ENCODE measurements around the gene CPT2.
"Not testable (repeated sequence)": the region's sequence is repeated elsewhere in the genome, so short reads cannot be mapped to it uniquely, and the experiment has no call there.

Gene CPT2

GRCh38 chr1:53182111-53182593 lies 14.5 kb upstream of the CPT2 start:
- TF ChIP-seq CTCF (IDR thresholded peaks at IDR 0.05; ENCODE audit: extremely low read depth, missing control alignments): peak; percentile 77
- peak; percentile 82 for DNase-seq (ENCODE audit: low spot score)

DNA sequence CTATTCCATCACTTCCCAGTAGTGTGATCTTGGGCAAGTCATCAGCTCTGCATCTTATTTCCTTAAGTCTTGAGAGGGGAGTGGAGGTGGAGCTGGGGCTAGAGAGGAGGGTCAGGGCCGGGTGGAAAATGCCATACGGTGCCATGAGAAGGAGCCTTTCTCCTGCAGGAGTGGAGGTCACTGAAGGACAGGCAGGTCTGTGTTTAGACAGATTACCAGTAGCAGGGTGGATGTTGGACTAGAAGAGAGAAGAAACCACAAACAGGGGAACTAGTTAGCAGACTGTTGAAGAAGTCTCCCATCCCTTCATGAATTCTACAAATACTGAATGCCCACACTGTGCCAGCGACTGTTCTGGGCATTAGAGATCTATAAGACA lies 13.9 kb upstream of the CPT2 start:
- no peak for TF ChIP-seq CTCF (IDR thresholded peaks at IDR 0.05; ENCODE audit: extremely low read depth, missing control alignments)
- DNase-seq (ENCODE audit: low spot score): no peak

- DNase-seq (ENCODE audit: low spot score): no peak
- TF ChIP-seq CTCF (IDR thresholded peaks at IDR 0.05; ENCODE audit: extremely low read depth, missing control alignments): no peak
Measured at GRCh38 chr1:53183095-53183990, 13.3 kb upstream of the CPT2 start.

DNA sequence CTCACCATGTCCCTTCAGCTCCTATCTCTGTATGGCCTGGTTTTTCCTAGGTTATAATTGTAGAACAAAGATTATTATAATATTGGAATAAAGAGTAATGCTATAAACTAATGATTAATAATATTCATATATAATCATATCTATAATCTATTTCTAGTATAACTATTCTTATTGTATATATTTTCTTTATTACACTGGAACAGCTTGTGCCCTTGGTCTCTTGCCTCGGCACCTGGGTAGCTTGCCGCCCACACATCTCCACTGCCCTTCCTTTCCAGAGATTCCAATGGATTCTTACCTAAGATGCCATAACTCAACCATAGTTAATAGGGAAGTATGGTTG lies 10.7 kb upstream of the CPT2 start:
- not testable (repeated sequence) for DNase-seq (ENCODE audit: low spot score)

- DNase-seq (ENCODE audit: low spot score): no peak
- no peak for TF ChIP-seq CTCF (IDR thresholded peaks at IDR 0.05; ENCODE audit: extremely low read depth, missing control alignments)
Measured at GRCh38 chr1:53186533-53186932, 10.1 kb upstream of the CPT2 start.

DNA sequence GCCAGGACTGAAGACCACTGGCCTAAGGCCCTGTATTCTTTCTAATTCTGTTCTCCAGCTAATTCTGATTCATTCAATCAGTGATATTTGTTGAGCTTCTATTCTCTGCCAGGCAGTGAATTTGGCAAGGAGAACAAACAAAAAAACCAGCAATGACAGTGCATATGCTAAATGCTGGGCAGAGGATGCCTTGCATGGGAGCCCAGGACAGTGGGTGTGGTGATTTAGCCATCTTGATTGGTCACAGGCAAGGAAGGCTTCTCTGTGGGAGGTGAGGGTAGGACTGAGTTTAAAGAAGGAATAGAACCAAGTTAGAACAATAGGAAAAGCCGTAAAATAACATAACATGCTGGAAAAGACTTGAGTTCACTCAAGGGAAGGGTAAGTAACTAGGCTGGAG lies 9.2 kb upstream of the CPT2 start:
- DNase-seq (ENCODE audit: low spot score): no peak
- no peak for TF ChIP-seq CTCF (IDR thresholded peaks at IDR 0.05; ENCODE audit: extremely low read depth, missing control alignments)

DNA sequence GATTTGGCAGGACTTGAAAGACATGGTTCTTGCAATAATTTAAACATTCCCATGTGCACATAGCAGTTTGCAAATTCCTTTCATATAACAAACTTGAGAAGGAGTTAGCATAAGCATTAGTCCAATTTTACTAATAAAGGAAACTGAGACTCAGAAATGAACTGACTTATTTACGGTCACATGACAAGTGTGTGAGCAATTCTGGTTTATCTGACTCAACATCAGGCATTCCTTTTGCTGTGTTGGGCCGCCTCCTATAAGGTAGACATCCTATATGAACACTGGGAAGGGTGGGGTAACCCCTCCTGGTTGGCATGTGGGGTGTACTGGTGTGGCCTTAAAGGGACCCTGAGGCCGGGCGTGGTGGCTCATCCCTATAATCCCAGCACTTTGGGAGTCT lies 8.5 kb upstream of the CPT2 start:
- no peak for DNase-seq (ENCODE audit: low spot score)
- no peak for TF ChIP-seq CTCF (IDR thresholded peaks at IDR 0.05; ENCODE audit: extremely low read depth, missing control alignments)

DNA sequence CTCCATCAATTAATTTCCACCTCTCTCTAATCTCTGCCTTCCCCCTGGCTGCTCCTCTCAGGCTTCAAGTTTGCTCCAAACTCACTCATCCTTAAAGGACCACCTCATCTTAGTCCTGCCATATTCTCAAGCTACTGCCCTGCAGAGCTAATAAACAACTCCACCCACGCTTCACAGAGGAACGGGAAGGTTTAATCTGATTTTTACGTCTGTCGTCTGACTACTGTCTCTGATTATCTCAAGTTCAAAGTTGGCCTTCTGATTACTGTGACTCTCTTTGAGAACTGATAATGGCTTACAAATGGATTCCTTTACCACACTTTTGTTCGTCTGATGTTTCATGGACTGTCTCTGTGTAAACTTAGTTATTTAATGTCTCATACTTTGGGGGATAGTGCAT lies 7.6 kb upstream of the CPT2 start:
- DNase-seq (ENCODE audit: low spot score): no peak
- no peak for TF ChIP-seq CTCF (IDR thresholded peaks at IDR 0.05; ENCODE audit: extremely low read depth, missing control alignments)

All from GM20000 (cell line).